IgD-negative memory B cell (primary cell): ENCODE results near the gene UCHL3. TPM values are rescaled to one million over a fixed set of nuclear protein-coding genes. Genes with fewer than 3 reads are reported as not detected.

ENCODE experiments used
- polyA plus RNA-seq: library from polyadenylated mRNA; unstranded; fragments of 300-500 nt; fragmentation: Illumina TruSeq; gene quantifications from one replicate; pipeline ENCODE4 v1.2.3, GENCODE V29; 2021

The UCHL3 gene
- polyA plus RNA-seq, 1 donor from 2014 or later = 30.4 TPM

Other genes starting within 250 kb of the UCHL3 start
- 1.6 TPM for gene TBC1D4, start 67.6 kb upstream of the UCHL3 start, polyA plus RNA-seq
- gene COMMD6, start 11.9 kb upstream of the UCHL3 start, polyA plus RNA-seq = 574 TPM
- 6.6 TPM for gene LMO7, start 86.5 kb downstream of the UCHL3 start, polyA plus RNA-seq